HG03108 (cell line): Measurements from ENCODE around the gene DLGAP1.

ENCODE experiments used
- ATAC-seq: cut with Tn5 transposase; IDR thresholded peaks from one replicate; pipeline ENCODE4 v1.9.1; 2021; ENCODE audit warnings: moderate library complexity; ENCODE audit not compliant: unreplicated experiment

Gene DLGAP1

DNA sequence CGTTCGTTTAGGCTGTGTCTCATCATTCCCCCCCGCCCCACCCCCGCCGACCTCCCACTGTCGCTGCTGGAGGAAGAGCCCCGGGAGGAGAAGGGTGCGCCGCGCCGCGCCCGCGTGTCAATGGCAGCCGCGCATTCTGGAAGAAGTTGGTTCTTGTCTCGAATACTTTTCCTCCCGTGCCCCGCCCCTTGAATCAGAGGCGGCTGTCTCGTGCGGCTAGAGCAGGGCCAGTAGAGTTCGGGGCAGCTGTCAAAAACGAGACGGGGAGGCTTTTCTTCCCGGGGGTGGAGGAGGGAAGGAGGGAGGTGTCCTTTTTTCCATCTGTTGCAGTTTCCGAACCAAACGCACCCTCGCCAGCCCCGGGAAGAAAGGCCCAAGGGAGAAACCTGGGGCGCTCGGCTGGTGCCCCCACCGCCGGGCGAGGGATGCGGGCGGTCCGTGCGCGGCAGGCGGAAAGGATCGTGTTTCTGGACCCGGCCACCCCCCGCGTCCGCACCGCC is 1005.5 kb downstream of the DLGAP1 start:
- no peak for ATAC-seq

GRCh38 chr18:3448838-3449511 is 1006.1 kb downstream of the DLGAP1 start:
- peak; percentile 38 for ATAC-seq

DNA sequence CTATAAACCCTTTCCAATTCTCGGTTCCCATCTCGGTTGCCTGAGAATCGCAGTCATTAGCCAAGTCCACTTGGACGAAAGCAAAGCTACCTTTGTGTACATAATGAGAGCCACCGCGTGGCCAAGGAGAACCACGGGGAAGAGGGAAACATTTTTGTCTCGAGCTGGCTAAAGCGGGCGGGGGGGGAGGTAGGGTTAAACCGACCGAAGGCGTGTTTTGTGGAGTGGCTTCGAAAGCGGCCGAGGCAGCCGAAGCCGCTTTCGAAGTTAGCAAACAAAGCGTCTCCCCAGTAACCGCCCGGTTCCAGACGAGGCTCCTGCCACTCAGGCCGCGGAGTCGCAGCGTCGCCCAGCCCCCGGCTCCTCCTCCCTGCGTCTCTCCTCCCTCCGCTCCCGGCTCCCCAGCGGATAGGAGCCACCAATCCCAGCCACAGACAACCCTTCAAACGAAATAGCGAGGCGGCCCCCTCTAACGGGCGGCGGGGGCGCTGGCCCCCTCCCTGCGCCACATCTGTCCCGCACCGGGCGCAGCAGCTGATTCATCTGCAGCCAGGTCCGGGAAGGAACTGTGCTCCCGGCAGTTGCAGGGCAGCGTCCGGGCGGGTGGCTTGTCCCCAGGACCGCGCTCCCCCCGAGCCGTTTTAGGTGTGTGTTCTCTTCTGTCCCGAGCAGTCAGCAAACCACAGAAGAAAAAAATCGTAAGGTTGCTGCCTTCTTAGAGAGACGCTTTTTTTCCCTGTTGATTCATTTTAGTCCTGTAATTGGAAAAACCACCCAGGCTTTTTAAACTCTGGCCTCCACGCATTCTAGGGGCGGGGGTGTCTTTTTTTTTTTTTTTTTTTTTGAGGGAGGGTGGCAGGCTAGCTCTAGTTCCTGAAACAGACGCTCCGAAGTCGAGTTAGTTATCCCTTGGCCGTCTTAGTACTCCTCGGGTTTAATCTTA is 1006.9 kb downstream of the DLGAP1 start:
- ATAC-seq, result peak; percentile 62

GRCh38 chr18:3447068-3447894 is 1007.8 kb downstream of the DLGAP1 start:
- no peak for ATAC-seq
